HG03139 (cell line): ENCODE results near the gene NPPC.
"Not testable (repeated sequence)": the region's sequence is repeated elsewhere in the genome, so short reads cannot be mapped to it uniquely, and the experiment has no call there.

ENCODE experiments used
- ATAC-seq: cut with Tn5 transposase; IDR thresholded peaks from one replicate; pipeline ENCODE4 v1.9.1; 2021; ENCODE audit not compliant: unreplicated experiment

NPPC gene

DNA sequence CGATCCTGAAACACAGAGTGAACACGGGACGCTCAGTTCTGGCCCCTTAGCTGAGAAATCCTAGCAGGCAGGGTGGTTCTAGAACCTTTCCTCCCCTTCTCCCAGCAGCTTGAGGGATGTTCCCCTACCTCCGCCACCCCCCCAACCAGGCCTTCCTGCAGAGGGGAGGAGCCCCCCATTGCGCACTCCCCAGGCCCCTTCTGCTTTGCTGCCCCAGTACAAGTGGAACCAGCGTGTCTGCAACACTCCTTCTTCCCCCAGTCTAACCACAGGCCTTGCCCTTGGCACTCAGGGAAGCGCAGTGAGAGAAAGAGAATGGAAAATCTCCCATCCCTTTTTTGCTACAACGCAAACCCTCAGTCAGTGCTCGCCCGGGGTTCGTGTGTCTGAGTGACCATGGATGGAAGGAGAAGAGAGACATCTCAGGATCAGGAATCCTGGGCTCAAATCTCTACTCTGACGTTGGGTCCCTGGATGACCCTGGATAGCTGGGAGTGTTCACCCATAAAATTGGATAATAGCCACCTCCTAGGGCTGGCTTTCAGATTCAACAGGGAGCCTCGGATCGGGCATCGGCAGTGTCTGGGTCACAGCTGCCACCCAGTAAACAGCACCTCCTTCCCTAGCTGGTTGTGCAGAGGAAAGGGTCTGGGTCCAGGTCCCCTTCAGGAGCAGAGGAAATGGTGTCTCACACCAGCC, 3.7 kb downstream of the NPPC start:
- ATAC-seq: no peak

DNA sequence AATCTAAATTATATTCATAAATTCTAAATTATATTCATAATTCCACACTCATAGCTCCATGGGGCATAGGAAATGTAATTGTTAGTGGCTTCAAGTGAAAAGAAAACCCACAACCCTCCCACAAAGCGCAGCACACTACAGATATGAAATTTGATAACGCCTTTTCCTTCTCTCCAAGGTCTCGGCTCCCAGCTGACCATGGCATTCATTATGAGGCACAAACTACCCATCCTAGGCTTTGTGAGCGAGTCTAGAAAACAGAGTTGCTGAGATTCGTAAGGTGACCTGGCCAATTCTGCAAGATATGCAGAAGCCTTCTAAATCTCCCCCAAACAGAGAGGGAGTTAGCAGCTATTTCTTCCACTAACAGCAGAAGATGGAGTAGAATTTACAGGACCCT, 5.4 kb downstream of the NPPC start:
- no peak for ATAC-seq

DNA sequence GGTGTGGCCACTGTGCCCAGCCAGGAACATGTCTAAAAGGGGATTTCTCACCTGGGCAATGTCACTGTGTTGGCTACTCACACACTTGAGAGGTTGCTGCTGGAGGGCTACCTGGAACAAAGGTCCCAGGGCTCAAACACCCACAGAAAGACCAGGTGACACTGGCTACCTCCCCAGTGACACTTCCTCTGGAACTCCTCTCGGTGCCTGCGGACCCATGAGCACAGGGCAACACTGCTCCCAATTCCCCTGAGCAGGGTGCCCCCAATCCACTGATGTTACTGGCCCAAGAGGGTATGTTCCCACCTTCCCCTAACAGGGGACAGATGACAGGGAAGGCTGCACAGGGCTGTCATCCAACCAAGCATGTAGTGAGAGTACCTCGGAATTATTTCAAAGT, 5.8 kb downstream of the NPPC start:
- no peak for ATAC-seq

DNA sequence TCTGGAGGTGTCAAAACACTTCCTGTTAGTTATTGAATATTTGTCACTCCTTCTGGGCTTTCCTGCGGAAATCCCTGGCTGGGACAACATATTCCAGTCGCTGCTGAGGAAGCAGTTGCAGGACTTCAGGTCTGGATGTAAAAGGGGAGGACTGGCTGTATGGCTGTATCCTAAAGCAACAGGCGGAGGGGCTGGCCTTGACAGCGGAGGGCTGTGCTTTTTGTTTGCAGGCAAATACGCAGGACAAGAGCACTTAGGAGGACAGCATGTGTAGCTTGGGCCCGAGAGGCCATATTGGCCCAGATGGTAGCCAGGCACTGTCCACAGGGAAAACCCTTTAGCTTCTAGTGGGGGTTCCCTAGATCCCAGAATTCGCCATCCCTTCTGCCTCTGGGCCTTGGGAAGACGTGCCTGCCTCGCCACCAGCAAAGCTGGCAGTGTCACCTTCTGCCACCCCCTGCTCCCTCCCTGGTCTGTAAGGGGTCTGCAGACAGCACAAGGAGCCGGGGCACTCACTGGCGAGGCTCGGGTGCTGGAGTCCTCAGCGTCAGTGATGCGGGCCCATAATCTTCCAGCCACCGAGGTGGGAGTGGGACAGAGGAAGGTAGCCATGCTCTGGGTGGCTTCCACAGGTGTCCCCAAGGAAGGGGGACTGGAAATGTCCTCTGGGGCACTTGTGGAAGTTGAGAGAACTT, 6.7 kb downstream of the NPPC start:
- ATAC-seq: no peak

DNA sequence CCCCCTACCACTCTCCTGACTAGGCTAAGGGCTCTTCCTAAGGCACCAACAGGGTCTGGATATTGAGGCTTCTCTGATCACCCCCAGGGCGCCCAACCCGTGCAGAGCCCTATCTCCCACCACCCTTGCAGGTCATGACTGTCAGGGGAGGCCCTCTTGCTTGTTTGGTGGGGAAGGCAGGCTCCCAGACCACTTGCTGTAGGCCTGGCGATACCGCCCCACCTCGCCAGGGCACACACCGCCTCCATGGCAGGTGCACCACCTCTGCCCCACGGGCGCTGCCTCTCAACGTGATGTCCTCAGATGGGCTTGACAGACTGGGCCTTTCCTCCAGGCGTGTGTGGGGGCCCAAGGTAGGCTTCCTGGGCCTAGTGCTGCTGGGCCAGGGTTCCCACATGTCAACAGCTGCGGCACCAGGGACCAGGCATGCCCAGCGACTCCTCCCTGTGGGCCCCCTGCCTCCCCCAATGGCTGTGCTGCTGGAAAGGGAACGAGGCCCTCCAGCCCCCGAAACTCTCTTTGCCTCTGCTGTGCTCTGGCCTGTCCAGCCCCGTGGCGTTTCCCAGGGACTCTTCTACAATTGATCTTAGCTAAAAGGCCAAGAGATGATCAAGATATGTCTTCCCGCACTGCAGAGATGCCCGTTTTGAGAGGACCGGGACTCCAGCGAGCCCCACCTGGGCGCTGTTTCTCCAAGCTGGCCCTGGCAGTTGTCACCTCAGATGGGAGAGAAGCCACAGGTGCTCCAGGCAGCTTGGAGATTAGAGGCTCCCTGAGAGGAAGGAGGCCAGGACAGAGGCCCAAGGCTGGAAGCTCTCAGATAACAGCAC, 7.5 kb downstream of the NPPC start:
- ATAC-seq: no peak

DNA sequence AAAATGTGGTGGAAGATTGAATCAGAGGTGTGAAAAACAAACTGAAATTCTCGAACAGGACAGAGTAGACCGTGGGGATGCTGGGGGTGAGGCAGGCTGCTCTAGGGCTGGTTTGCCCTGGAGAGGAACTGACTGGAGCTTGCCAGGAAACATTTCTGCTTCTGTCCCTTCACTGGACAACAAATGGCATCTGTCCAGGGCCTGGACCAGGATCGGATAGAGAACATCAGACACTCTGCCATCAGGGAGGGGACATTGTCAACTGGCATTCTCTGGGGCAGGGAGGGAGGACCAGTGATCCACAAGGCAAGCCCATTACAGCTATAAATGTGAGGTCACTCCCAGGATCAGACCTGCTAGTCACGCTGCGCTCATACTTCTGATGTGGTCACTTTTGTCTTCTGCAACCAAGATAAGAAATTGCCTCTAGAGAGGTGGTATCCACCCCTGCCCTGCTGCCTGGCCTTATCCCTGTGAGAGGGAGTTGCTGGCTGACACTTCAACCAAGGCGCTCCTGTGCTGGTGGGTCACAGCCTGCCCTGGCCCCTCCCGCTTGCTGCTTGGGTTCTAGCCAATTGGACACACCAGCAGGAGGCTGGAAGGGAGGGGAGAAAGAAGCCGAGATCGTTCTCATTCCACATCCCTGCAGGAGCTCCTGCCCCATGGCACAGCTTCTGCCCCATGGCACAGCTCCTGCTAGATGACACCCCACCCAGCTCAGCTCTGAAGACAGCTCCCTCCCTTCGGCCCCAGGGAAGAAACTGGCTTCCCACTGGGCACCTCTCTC, 8.7 kb downstream of the NPPC start:
- no peak for ATAC-seq

DNA sequence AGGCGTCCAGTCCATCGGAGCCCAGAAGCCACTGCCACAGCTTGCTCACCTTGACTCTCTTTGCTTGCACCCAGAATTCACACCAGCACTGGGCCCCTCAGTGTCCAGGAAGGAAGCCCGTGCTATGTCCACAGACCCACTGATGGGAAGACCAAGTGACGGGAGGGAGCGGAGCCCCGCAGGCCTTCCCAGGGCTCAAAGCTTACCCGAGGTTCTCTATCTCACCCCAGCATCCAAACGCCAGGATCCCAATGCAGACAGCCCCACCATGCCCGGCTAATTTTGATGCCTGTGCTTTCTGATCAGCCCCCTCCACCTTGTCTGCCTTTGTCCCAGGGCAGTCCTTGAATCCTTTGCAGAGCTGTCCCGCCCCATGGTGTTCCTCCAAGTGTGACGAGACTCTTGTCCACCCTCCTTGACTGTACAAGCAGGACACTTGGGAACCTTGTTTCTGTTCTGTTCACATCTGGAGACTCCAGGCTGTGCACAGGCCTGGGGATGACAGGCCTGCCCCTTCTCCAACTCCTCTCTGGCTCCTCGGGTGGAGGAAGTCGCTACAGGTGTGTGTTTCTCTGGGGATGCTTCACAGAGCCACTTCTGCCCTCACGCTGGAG, 12.0 kb downstream of the NPPC start:
- ATAC-seq: no peak

DNA sequence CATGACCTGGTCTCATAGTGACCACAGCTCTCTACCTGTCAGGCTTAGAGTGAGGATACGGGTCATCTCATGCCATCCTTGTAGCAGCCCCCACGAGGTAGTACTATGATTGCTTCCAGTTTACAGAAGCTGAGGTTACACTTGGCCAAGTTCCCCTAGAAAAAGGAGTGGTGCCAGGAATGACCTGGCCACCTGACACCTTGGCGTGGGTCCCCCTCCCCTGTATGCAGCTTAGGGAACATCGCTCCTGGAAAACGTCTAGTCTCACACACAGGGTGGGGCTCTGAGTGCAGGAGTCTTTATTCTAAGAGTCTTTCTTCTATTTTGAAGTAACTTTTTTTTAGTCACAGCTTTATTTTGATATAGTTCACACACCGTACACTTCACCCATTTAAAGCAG, 14.8 kb downstream of the NPPC start:
- ATAC-seq: no peak

DNA sequence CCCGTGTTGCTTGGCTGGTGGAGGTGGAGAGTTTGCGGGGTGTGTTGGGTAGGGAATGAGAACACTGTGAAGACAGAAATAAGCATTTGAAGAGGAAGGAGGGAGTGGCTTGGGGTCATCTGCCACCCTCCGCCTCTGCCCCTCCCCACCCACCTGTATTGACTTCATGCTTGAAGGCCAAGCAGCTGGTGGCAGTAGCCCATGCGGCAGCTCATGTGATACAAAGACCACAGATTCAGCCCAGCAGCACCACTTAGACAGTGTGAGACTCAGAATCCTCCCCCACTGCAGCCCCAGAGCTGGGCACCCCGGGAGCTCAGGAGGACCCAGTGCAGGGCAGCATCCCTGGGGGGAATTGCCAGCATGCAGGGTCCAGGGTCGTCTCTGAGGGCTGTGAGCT, 15.4 kb downstream of the NPPC start:
- ATAC-seq: no peak

DNA sequence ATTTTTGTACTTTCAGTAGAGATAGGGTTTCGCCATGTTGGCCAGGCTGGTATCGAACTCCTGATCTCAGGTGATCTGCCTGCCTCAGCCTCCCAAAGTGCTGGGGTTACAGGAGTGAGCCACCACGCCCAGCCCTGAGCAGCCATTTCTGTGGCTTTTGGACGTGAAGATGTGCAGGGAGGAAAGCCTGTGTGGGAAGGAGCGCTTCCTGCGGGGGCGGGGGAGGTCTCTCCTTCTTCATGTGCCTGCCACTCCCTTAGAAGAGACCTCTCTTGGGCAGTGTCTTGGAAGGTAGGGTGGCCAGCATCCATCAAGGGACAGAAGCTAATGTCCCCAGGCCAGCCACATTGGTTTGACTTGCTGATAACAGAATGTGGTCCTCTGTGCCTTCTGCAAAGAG, 16.0 kb downstream of the NPPC start:
- not testable (repeated sequence) for ATAC-seq

DNA sequence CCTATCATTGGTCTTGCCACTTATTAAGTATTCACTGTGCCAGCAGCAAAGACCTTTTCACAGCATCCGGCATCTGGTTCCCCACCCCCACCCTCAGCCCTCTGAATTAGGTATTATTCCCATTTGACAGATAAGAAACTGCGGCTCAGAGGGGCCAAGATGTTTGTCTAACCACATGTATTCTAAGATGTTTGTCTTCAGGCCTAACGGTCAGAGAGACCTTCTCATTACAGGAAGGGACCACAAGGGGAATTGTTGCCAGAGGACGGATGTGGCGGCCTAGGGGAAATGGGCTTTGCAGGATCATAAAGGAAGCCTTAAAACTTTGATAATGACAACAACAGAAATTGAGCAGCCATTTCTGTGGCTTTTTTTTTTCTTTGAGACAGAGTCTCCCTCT, 16.6 kb downstream of the NPPC start:
- ATAC-seq: no peak

DNA sequence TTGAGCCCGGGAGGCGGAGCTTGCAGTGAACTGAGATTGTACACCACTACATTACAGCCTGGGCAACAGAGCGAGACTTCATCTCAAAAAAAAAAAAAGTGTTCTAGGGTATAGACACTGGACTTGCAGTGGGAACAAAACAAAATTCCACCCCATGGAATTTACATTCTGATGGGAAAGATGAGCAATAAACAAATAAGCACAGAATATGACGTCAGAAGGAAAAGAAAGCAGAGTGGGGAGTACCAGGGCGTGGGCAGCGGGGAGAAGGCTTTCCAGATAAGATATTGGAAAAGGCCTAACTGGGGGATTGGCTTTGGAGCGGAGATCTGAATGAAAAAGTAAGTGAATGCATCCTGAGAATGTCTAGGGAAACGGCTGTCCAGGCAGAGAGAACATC, 17.6 kb downstream of the NPPC start:
- no peak for ATAC-seq

DNA sequence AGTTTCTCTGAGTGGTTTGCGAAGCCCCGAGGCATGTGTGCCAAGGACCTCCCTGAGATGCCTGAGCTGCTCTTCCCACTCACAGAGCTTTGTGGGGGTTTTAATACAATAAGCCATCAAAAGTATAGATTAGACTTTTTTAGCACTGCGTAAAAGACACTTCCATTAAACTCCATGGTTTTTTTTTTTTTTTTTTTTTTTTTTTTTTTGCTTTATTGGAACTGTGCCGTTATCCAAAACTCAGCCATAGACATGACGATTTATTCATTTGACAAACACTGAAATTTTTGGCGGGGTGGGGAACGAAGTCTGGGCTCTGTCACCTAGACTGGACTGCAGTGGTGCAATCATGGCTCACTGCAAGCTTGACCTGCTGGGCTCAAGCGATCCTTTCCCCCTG, 18.4 kb downstream of the NPPC start:
- ATAC-seq: no peak

DNA sequence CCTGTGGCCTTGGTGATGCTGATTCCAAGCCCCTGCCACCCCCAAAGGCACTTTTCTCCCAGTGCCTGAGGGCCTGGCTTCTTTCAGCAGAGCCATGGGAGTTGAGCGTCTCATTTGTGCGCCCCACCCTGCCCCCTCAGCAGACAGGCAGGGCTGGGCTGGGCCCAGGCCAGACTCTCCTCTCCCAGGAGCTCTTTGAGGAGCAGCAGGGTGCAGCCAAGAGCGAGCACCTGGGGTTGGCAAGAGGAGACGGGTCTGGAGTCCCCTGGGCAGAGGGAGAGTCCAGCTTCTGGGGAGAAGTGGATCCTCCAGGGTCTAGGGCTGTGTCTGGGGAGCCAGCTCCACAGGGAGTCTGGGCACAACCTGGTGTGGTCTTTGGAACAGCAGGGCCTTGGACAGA, 21.2 kb downstream of the NPPC start:
- ATAC-seq: no peak

DNA sequence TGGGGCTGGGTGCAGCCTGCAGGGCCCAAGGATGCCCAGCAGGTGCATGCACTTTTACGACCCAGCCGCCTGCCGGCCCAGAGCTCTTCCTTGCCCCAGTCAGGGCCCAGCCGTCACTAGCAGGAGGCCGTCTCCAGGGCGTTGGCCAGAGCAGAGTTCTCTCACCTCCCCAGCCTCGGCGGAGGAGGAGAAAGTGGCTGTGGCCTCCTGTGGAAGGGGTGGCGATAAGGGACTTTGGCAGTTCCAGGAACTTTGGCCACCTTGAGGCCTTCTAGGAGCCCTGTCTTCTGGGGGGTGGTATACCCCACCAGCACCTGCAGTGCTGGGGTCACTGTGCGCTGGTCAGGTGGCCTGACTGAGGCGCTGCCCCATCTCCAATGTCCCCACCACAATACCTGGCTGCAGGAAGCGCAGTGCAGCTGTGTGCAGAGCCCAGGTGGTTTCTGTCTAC, 22.0 kb downstream of the NPPC start:
- ATAC-seq: no peak

DNA sequence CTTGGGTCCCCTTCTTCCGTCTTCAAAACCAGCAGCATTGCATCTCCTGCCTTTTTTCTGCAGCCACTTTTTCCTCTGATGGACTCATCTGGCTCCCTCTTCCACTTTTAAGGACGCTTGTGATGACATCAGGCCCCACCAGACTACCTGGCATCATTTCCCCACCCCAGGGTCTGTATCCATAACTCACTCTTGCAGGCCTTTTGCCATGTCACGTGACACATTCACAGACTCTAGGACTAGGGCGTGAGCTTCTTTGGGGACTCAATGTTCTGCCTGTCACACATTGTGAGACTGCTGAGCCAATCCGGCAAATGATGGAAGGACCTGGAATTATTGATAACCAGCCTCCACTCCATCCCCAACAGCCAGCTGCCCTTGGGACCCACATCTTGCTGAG, 23.6 kb downstream of the NPPC start:
- ATAC-seq: no peak

DNA sequence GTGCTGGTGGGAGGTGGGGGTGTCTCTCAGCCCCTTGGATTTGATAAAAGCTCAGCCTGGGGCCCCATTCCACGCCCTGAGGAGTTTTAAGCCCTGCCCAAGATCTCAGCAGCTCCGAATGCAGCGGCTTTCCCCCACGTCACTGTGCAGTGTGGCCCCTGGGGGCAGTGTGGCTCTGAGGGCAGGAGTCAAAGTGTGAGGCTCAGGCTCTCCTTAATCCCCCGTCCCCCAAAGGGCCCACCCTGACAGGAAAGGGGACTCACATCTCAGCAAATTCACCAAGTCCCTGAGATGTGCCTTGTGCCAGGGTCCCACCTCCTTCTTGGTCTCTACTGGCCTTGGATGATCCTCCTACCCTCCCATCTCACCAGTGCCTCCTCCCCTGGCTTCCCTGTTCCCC, 25.2 kb downstream of the NPPC start:
- no peak for ATAC-seq

DNA sequence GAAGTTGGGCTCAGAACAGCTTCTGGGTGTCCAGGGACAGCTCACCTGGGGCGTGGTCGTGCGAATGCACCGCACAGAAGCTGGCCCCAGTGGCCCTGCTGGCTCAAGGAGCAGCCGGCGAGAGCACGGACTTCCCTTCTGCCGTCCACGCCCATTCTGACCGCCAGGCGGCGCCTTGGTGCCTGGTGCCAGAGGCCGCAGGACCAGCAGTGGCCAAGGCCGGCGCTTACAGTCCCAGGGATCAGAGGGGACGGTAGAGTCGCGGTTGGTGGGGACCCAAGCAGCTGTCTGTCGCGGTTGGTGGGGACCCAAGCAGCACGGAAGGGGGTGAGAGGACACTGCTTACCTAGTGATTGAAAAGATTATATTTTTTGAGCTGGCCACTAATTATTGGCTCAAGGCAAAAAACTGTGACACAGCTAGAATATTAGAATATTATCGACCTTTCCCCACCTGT, 25.7 kb downstream of the NPPC start:
- ATAC-seq: no peak

DNA sequence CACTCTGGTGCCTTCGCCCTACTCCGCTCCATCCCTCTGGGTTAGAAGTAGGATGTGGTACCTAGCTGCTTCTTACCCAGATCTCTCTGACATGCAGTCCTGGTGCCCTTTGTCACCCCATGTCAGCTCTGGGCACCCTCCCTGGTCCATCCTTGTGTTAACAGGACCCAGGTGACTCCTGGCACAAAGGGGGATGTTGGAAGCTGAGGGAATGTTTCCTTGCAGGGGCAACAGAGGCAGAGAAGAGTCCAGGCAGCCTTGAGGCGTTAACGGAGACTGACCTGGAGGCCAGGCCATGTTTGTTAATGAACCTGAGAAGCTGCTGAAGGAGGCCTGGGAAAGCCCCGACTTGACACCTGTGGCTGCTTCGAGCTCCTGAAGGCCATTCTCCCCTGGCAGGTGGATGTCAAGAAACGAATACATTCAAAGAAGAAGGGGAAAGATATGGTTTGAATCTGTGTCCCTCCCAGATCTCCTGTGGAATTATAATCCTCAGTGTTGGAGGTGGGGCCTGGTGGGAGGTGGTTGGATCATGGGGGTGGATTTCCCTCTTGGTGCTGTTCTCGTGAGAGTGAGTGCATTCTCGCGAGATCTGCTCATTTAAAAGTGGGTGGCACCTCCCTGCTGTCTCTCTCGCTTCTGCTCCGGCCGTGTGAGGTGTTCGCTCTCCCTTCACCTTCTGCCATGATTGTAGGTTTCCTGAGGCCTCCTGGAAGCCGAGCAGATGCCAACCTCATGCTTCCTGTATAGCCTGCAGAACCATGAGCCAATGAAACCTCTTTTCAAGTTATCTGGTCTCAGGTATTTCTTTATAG, 31.4 kb downstream of the NPPC start:
- ATAC-seq: no peak

DNA sequence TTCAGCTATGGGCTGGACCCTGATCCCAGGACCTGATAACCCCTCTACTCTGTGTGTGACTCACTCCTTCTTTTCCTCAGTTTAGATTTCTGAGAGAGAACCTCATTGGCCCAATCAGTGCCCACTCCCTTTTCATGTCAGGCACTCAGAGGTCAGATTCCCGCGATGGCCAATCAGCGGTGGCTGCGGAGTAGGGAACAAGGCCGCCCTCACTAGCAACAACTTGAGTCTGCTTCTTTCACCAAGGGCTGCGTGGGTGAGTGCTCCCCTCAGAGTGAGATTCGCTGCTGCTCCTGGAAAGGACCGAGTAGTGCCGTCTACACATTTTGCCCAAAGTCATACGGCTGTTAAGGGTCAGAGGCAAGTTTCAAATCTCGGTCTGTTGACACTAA, 34.7 kb downstream of the NPPC start:
- no peak for ATAC-seq
